Nephron (organoid): Measurements from ENCODE around the gene RTN4RL1.
A peak's percentile ranks its signal among the peaks of the same experiment; 100 is the strongest.

Source experiments
- H3K27ac Mint-ChIP-seq, 3 experiments: 2 replicates each; pipeline ENCODE4 v1.8.0; 2020; ENCODE audit warnings: mixed read lengths in 3 of 3, mild to moderate bottlenecking in 2 of 3, moderate library complexity in 1 of 3
- H3K27me3 Mint-ChIP-seq: 2 replicates; pipeline ENCODE4 v1.8.0; 2021; ENCODE audit warnings: low read depth, mild to moderate bottlenecking, moderate library complexity, mixed read lengths
- H3K36me3 Mint-ChIP-seq: 2 replicates; pipeline ENCODE4 v1.8.0; 2020; ENCODE audit warnings: low read depth, mixed read lengths
- H3K4me1 Mint-ChIP-seq: 2 replicates; pipeline ENCODE4 v1.8.0; 2020; ENCODE audit warnings: mixed read lengths
- H3K4me3 Mint-ChIP-seq, 3 experiments: 2 replicates each; pipeline ENCODE4 v1.8.0; 2020; ENCODE audit warnings: mild to moderate bottlenecking in 3 of 3, mixed read lengths in 3 of 3, moderate library complexity in 2 of 3
- H3K9me3 Mint-ChIP-seq: 2 replicates; pipeline ENCODE4 v1.8.0; 2020; ENCODE audit warnings: mixed read lengths
- CTCF ChIP-seq, 3 experiments: fragments of 200-600 bp; sonication (generic); IDR thresholded peaks; one replicate each; pipeline ENCODE4 v1.5.0; 2021; ENCODE audit warnings: antibody characterized with exemption in 3 of 3; ENCODE audit not compliant: unreplicated experiment in 3 of 3

RTN4RL1 gene

DNA sequence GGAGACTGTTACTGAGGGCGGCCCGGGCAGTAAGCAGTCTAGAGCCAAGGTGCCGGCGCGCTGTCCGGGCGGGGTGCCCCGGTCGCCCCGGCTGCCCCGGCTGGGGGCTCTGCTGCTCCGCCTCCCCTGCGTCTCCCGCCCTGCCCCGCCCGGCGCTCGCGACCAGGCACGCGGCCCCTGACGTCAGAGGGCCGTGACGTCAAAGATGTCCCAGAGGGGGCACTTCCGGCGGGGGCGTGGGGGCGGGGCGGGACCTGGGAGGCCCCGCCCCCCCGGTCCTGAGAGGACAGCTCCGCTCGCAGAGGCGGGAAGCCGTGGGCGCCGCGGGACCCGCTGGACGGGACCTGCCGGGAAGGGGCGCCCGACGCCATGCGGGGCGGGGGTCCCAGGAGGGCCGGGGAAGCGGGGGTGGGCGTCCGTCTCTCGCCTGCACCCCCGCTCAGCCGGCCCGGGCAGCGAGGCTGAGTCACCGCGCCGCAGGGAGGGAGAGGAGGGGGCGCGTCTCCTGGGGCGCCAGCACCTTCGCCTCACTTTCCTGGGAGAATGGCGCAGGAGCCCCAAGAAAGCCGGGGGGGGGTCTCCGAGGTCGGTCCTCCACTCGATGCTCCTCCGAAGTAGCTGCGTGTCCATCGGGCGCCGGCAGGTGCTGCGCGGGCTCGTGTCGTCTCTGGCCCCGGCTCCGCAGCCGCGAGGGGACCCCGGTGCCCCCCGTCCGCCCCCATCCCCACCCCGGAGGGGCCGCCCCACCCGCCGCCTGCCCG lies 25.3 kb upstream of the RTN4RL1 start:
- no peaks in the 10 kb centered on the region for H3K9me3 Mint-ChIP-seq
- H3K4me1 Mint-ChIP-seq, result peaks cover 17% of the 10 kb centered on the region
- H3K4me3 Mint-ChIP-seq, result no peak overlapping the region
- H3K36me3 Mint-ChIP-seq, result no peaks in the 10 kb centered on the region
- no peak for TF ChIP-seq CTCF (IDR thresholded peaks at IDR 0.05; ENCODE audit: unreplicated experiment in 3 of 3)
- no peak overlapping the region for H3K27ac Mint-ChIP-seq
- peaks cover 52% of the 10 kb centered on the region for H3K27me3 Mint-ChIP-seq

GRCh38 chr17:2049333-2050299 lies 24.5 kb upstream of the RTN4RL1 start:
- Mint-ChIP-seq H3K36me3 (peaks cover 2% of the 10 kb centered on the region), H3K4me1 (peaks cover 17% of the 10 kb centered on the region), H3K27me3 (peaks cover 48% of the 10 kb centered on the region), H3K9me3 (no peaks in the 10 kb centered on the region), H3K4me3 (peak overlapping the region; percentile 81 to 87 (median 84)), H3K27ac (peak overlapping the region in 2 of 3 experiments; percentile 44 to 51)
- no peak for TF ChIP-seq CTCF (IDR thresholded peaks at IDR 0.05; ENCODE audit: unreplicated experiment in 3 of 3)

DNA sequence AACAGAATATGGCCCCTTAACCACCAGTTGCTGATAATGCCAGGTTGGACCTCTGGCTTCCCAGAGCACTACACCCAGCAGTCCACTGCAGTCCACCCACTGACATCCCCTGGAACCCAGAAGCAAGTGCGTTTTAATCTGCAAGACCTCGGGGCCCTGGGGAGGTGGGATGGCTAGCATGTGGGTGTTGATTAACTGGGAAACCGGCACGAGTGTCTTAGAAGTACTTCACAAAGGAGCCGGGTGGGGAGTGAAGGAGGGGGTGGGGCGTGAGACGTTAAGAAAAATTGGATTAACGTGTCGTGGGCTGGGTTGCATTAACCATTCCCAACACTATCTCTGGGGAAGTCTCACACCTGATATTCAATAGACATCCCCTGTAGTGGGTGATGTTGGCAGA lies 23.7 kb upstream of the RTN4RL1 start:
- peaks cover 5% of the 10 kb centered on the region for H3K36me3 Mint-ChIP-seq
- TF ChIP-seq CTCF (IDR thresholded peaks at IDR 0.05; ENCODE audit: unreplicated experiment in 3 of 3), result no peak
- peaks cover 41% of the 10 kb centered on the region for H3K27me3 Mint-ChIP-seq
- H3K4me1 Mint-ChIP-seq, result peaks cover 17% of the 10 kb centered on the region
- peak overlapping the region; percentile 81 to 87 (median 84) for H3K4me3 Mint-ChIP-seq
- no peak overlapping the region for H3K27ac Mint-ChIP-seq
- no peaks in the 10 kb centered on the region for H3K9me3 Mint-ChIP-seq

GRCh38 chr17:2047590-2047989 lies 22.5 kb upstream of the RTN4RL1 start:
- Mint-ChIP-seq H3K4me3 (no peak overlapping the region), H3K36me3 (peaks cover 12% of the 10 kb centered on the region), H3K4me1 (peaks cover 20% of the 10 kb centered on the region), H3K9me3 (no peaks in the 10 kb centered on the region), H3K27ac (no peak overlapping the region), H3K27me3 (peaks cover 30% of the 10 kb centered on the region)
- no peak for TF ChIP-seq CTCF (IDR thresholded peaks at IDR 0.05; ENCODE audit: unreplicated experiment in 3 of 3)

GRCh38 chr17:2044263-2044894 lies 19.2 kb upstream of the RTN4RL1 start:
- Mint-ChIP-seq H3K9me3 (no peaks in the 10 kb centered on the region), H3K4me3 (peak overlapping the region; percentile 53 to 92 (median 72)), H3K27me3 (peaks cover 21% of the 10 kb centered on the region), H3K27ac (peak overlapping the region in 1 of 3 experiments; percentile 66), H3K4me1 (peaks cover 13% of the 10 kb centered on the region), H3K36me3 (peaks cover 16% of the 10 kb centered on the region)
- TF ChIP-seq CTCF (IDR thresholded peaks at IDR 0.05; ENCODE audit: unreplicated experiment in 3 of 3), result no peak
